HG02798 (cell line): ENCODE measurements around the gene RBM8A.
"Not testable (repeated sequence)": the region's sequence is repeated elsewhere in the genome, so short reads cannot be mapped to it uniquely, and the experiment has no call there.

Source experiments
- ATAC-seq: cut with Tn5 transposase; IDR thresholded peaks from one replicate; pipeline ENCODE4 v1.9.1; 2021; ENCODE audit warnings: mild to moderate bottlenecking; ENCODE audit not compliant: unreplicated experiment, poor library complexity

The RBM8A gene

GRCh38 chr1:145956781-145957442 lies 29.6 kb upstream of the RBM8A start:
- ATAC-seq: no peak

DNA sequence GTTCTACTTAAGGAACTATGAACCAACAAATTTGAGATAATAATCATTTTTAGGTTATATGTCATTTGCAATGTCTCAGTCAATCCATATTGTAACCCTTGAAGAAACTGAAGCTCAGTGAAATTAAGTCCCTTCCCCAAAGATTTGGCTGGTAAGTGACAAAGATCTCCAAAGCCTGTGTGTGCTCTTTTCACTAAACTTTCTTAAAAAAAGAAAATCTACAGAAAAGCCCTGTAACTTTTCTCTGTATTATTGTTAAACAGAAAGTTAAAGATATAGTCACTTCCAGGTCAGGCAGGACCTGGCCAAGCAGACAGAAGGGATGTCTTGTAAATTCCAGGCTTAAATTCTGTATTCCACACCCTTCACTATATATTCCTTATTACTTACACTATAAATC lies 29.1 kb upstream of the RBM8A start:
- no peak for ATAC-seq

GRCh38 chr1:145955436-145955835 lies 28.2 kb upstream of the RBM8A start:
- no peak for ATAC-seq

- no peak for ATAC-seq
Observed at GRCh38 chr1:145953861-145954260, 26.6 kb upstream of the RBM8A start.

- no peak for ATAC-seq
Observed at GRCh38 chr1:145952903-145953302, 25.6 kb upstream of the RBM8A start.

GRCh38 chr1:145951526-145951925 lies 24.2 kb upstream of the RBM8A start:
- ATAC-seq: no peak

DNA sequence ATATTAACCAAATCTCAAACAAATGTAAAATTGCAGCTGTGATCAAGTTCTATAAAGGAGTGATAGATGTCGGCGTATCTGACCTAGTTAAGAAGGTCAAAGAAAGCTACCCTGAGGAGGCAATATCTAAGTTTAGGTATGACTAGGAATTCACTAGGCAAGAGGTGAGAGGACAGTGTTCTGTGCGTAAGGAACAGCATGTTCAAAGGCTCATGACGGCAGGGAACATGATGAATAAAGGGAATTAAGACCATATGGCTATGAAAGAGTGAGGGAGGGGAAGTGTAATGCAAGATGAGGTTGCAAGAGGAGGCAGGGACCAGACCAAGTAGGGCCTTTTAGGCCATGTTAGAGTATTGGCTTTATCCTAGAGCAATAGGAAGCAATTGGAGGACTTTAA lies 21.9 kb upstream of the RBM8A start:
- ATAC-seq: no peak

DNA sequence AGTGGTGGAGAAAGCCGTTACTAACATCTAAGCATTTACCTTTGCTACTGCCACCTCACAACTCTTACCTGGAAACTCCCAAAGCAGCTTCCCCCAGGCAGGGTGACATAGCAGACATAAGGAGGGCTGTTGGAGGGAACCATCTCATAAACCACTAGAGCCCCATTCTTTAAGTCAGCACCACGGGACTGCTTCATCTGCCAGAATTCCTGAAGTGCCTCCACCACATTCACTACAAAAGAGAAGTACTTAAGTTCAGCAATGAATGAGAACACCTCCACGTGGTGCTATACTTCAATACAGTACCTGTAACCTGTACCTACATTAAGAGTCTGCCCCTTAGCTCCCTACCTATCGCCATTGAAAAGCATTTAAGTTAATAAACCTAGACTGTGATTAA lies 20.3 kb upstream of the RBM8A start:
- no peak for ATAC-seq

DNA sequence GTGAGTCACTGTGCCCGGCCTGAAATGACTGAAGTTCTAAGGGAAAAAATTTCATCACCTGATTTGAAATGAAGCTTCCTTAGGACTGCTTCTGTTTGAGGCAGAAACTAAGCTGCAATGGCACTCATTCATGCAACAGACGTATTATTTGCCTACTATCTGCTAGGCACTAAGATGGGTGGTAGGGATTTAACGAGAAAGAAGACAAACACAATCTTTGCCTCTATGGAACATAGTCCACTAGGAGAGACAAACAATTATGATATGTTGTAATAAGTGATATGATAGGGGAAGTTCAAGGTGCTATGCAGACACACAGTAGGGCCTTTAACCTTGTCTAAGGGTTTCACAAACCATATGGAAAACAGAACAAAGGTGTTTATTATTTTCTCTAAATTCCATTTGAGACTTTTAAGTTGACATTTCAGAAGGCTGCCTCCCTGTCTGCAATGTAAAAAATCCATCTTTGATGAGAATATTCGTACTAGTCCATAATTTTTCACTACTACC lies 19.2 kb upstream of the RBM8A start:
- ATAC-seq: no peak

- no peak for ATAC-seq
Observed at GRCh38 chr1:145944532-145944931, 17.2 kb upstream of the RBM8A start.

- ATAC-seq: no peak
Observed at GRCh38 chr1:145942871-145943270, 15.6 kb upstream of the RBM8A start.

- no peak for ATAC-seq
Observed at GRCh38 chr1:145942405-145942804, 15.1 kb upstream of the RBM8A start.

DNA sequence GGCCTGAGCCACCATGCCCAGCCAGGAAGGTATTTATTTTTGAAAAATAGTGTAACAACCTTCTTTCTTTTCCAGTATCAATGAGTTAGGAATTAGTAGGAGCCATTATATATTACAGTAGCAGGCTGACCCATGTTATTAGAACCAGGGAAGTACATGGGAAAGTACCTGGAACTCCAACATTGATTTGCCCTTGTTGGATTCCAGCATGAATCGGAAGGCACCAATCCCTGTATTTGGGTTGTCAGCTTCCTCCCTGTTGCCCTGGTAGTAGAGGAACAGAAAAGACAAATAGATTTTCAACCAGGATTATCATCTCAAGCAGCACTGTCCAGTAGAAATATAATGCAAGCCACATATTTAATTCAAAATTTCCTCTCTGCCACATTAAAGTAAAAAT lies 10.2 kb upstream of the RBM8A start:
- ATAC-seq: no peak

GRCh38 chr1:145936247-145936646 lies 9.0 kb upstream of the RBM8A start:
- no peak for ATAC-seq

- ATAC-seq: no peak
Observed at GRCh38 chr1:145935708-145936107, 8.4 kb upstream of the RBM8A start.

DNA sequence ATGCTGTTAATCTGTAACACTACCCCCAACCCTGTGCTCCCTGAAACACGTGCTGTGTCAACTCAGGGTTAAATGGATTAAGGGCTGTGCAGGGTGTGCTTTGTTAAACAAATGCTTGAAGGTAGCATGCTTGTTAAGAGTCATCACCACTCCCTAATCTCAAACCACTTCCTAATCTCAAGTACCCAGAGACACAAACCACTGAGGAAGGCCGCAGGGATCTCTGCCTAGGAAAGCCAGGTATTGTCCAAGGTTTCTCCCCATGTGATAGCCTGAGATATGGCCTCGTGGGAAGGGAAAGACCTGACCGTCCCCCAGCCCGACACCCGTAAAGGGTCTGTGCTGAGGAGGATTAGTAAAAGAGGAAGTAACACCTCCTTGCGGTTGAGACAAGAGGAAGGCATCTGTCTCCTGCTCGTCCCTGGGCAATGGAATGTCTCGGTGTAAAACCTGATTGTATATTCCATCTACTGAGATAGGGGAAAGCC lies 5.3 kb upstream of the RBM8A start:
- ATAC-seq: not testable (repeated sequence)

GRCh38 chr1:145927916-145928643 lies 796 bp upstream of the RBM8A start:
- no peak for ATAC-seq

GRCh38 chr1:145926686-145927062 lies 610 bp downstream of the RBM8A start:
- no peak for ATAC-seq

- no peak for ATAC-seq
Observed at GRCh38 chr1:145922266-145922665, 5.0 kb downstream of the RBM8A start.

DNA sequence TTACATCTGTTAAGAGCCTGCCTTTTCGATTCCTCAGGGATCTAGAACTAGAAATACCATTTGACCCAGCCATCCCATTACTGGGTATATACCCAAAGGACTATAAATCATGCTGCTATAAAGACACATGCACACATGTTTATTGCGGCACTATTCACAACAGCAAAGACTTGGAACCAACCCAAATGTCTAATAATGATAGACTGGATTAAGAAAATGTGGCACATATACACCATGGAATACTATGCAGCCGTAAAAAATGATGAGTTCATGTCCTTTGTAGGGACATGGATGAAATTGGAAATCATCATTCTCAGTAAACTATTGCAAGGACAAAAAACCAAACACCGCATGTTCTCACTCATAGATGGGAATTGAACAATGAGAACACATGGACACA lies 7.0 kb downstream of the RBM8A start:
- not testable (repeated sequence) for ATAC-seq

GRCh38 chr1:145918992-145919939 lies 8.0 kb downstream of the RBM8A start:
- no peak for ATAC-seq
